T-helper 17 cell (primary cell): Measurements from ENCODE around the gene F5. TPM values are rescaled to one million over a fixed set of nuclear protein-coding genes. Genes with fewer than 3 reads are reported as not detected.
A peak's percentile ranks its signal among the peaks of the same experiment; 100 is the strongest.

Experiments
- ATAC-seq: fragments of 150-1000 bp; cut with Tn5 transposase; 2 replicates; pipeline ENCODE4 v1.10.0; 2021; ENCODE audit warnings: mild to moderate bottlenecking, moderate library complexity
- DNase-seq, 3 donors: peaks; one replicate each; pipeline versions ENCODE4 v3.0.0 to v3.0.0-alpha.2; 2020 to 2021
- H3K9me3 ChIP-seq: one replicate; pipeline ENCODE4 v1.7.0; 2013; ENCODE audit warnings: low read length, mild to moderate bottlenecking; ENCODE audit not compliant: control insufficient read depth, poor library complexity, severe bottlenecking
- H3K27ac Mint-ChIP-seq: one replicate; pipeline ENCODE4 v1.8.0; 2022; ENCODE audit warnings: mild to moderate bottlenecking, moderate library complexity, mixed read lengths
- H3K27me3 Mint-ChIP-seq: one replicate; pipeline ENCODE4 v1.8.0; 2022; ENCODE audit warnings: mixed read lengths
- H3K36me3 Mint-ChIP-seq: one replicate; pipeline ENCODE4 v1.8.0; 2022; ENCODE audit warnings: low read depth, mixed read lengths
- H3K4me1 Mint-ChIP-seq: one replicate; pipeline ENCODE4 v1.8.0; 2022; ENCODE audit warnings: mild to moderate bottlenecking, mixed read lengths
- H3K4me3 Mint-ChIP-seq: one replicate; pipeline ENCODE4 v1.8.0; 2022; ENCODE audit warnings: mild to moderate bottlenecking, moderate library complexity, mixed read lengths
- total RNA-seq, 4 donors: library from RNA in 2 of 4; stranded (reverse) in 2 of 4; gene quantifications; one replicate each; pipeline ENCODE4 v1.2.3 and lab custom pipeline; 2022 to 2026

F5 gene
- total RNA-seq, 2 donors from 2014 or later = 24.3 to 33.0 TPM

DNA sequence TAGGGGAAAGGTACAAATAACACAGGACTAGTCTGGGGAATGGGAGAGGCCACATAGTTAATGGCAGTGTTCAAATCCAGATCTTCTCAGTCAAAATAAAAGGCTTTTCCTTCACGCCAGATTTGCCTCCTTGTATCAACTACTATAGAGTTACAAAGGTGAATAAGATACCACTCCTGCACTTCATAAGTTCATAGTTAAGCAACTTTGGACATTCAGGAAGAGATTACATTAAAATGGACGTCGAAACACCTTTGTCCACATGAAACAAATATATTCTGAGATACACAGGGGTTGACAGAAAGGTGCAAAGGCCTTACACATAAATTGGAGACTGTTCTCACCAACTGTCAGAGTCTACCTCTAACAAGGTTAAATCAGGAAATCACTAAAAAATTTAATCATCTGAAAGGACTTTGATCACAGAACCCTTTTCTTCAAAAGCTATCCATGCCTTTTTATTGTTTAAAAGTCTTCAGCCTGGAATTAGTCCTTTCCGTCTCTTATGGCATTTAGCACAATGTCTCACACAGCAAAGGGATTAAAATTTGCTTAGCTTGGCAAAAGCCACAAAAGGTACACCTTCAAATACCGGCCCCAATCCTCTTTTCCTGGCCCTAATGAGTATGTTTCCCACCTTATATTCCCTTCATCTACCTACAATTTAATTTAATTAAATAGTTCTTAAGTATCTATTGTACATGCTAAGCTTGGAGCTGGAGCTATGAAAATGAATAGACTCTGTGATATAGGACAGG is 8.1 kb downstream of the F5 start:
- Mint-ChIP-seq H3K27me3 (peaks cover 5% of the 10 kb centered on the region), H3K27ac (no peak overlapping the region), H3K4me3 (no peak overlapping the region), H3K4me1 (peaks cover 7% of the 10 kb centered on the region), H3K36me3 (peaks cover 7% of the 10 kb centered on the region)
- no peak for DNase-seq
- ATAC-seq = no peak
- no peaks in the 10 kb centered on the region for H3K9me3 ChIP-seq

GRCh38 chr1:169576935-169577331 is 9.3 kb downstream of the F5 start:
- H3K9me3 ChIP-seq = no peaks in the 10 kb centered on the region
- H3K4me3 Mint-ChIP-seq = no peak overlapping the region
- peaks cover 11% of the 10 kb centered on the region for H3K4me1 Mint-ChIP-seq
- peaks cover 9% of the 10 kb centered on the region for H3K36me3 Mint-ChIP-seq
- DNase-seq (no peak), ATAC-seq (no peak)
- no peak overlapping the region for H3K27ac Mint-ChIP-seq
- no peaks in the 10 kb centered on the region for H3K27me3 Mint-ChIP-seq

GRCh38 chr1:169576241-169576934 is 9.9 kb downstream of the F5 start:
- ATAC-seq (no peak), DNase-seq (no peak)
- peaks cover 16% of the 10 kb centered on the region for H3K4me1 Mint-ChIP-seq
- no peak overlapping the region for H3K27ac Mint-ChIP-seq
- no peaks in the 10 kb centered on the region for H3K27me3 Mint-ChIP-seq
- no peaks in the 10 kb centered on the region for H3K9me3 ChIP-seq
- H3K36me3 Mint-ChIP-seq = peaks cover 9% of the 10 kb centered on the region
- H3K4me3 Mint-ChIP-seq = no peak overlapping the region

GRCh38 chr1:169574336-169574735 is 11.9 kb downstream of the F5 start:
- Mint-ChIP-seq H3K4me3 (no peak overlapping the region), H3K27me3 (no peaks in the 10 kb centered on the region), H3K4me1 (peaks cover 19% of the 10 kb centered on the region), H3K27ac (peak overlapping the region; percentile 44), H3K36me3 (peaks cover 9% of the 10 kb centered on the region)
- ATAC-seq (no peak), DNase-seq (no peak)
- H3K9me3 ChIP-seq = no peaks in the 10 kb centered on the region

GRCh38 chr1:169572187-169572586 is 14.1 kb downstream of the F5 start:
- H3K27me3 Mint-ChIP-seq = no peaks in the 10 kb centered on the region
- ATAC-seq = peak; percentile 84
- DNase-seq = no peak
- no peaks in the 10 kb centered on the region for H3K9me3 ChIP-seq
- peaks cover 9% of the 10 kb centered on the region for H3K36me3 Mint-ChIP-seq
- H3K27ac Mint-ChIP-seq = peak overlapping the region; percentile 92
- peak overlapping the region; percentile 13 for H3K4me3 Mint-ChIP-seq
- peaks cover 19% of the 10 kb centered on the region for H3K4me1 Mint-ChIP-seq

DNA sequence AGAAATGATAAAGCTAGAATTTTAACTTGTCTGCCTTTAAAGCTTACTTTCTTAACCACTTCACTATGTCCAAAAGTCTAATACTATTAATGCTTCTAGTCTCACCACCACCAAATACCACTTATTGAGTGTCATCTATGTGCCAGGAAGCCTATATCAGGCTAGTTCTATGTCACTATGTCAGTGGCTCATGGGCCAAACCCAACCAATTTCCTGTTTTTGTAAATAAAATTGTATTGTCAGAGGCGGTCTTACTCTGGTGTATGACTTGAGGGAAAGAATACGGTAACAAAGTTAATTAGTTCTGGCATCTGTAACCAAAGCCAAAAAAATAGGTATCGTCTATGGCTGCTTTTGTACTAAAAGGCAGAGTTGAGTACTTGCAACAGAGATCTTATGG is 14.8 kb downstream of the F5 start:
- DNase-seq = no peak
- H3K4me3 Mint-ChIP-seq = no peak overlapping the region
- peaks cover 9% of the 10 kb centered on the region for H3K36me3 Mint-ChIP-seq
- H3K9me3 ChIP-seq = no peaks in the 10 kb centered on the region
- ATAC-seq = peak; percentile 76
- H3K27ac Mint-ChIP-seq = peak overlapping the region; percentile 92
- H3K4me1 Mint-ChIP-seq = peaks cover 19% of the 10 kb centered on the region
- no peaks in the 10 kb centered on the region for H3K27me3 Mint-ChIP-seq

DNA sequence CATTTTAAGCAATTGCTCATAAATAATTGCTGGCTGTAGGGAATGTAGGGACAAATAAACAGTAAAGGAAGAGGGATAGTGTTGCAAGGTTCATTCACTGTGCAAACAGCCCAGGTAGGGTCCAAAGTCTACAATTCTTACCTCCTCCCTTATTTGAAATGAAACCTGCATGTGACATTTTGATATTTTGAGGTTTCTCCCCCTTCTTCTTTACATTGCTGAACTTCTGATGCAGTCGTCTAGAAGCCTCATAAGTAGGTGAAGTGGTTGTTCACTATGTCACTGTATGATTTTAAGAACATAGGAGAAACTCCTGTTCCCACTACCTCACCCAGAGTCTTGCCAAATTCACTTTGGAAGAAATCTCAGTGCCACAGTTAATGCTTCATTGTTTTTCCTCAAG is 16.1 kb downstream of the F5 start:
- peaks cover 22% of the 10 kb centered on the region for H3K4me1 Mint-ChIP-seq
- no peak for ATAC-seq
- no peak overlapping the region for H3K27ac Mint-ChIP-seq
- no peak overlapping the region for H3K4me3 Mint-ChIP-seq
- peaks cover 1% of the 10 kb centered on the region for H3K27me3 Mint-ChIP-seq
- H3K9me3 ChIP-seq = no peaks in the 10 kb centered on the region
- no peak for DNase-seq
- H3K36me3 Mint-ChIP-seq = peaks cover 2% of the 10 kb centered on the region

DNA sequence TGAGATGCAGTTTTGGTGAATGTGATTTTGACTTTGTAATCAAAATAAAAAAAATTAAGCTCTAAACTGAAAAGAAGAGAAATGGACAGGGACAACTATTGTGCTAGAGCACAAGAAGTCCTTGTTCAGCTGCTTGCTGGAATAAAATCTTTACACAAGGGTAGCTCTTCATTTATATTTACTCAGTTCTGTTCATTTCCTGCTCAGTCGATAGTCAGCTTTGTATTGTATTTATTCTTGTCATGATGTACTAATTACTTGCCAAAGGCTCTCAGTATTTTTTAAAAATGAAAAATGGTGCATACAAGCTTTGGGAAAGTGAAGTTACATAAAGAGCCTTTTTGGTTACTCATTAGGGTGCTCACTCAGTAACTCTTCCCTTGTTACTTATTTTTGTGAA is 17.8 kb downstream of the F5 start:
- no peaks in the 10 kb centered on the region for H3K9me3 ChIP-seq
- peaks cover 5% of the 10 kb centered on the region for H3K36me3 Mint-ChIP-seq
- peaks cover 5% of the 10 kb centered on the region for H3K27me3 Mint-ChIP-seq
- no peak overlapping the region for H3K27ac Mint-ChIP-seq
- H3K4me3 Mint-ChIP-seq = no peak overlapping the region
- peaks cover 22% of the 10 kb centered on the region for H3K4me1 Mint-ChIP-seq
- DNase-seq = no peak
- ATAC-seq = no peak

DNA sequence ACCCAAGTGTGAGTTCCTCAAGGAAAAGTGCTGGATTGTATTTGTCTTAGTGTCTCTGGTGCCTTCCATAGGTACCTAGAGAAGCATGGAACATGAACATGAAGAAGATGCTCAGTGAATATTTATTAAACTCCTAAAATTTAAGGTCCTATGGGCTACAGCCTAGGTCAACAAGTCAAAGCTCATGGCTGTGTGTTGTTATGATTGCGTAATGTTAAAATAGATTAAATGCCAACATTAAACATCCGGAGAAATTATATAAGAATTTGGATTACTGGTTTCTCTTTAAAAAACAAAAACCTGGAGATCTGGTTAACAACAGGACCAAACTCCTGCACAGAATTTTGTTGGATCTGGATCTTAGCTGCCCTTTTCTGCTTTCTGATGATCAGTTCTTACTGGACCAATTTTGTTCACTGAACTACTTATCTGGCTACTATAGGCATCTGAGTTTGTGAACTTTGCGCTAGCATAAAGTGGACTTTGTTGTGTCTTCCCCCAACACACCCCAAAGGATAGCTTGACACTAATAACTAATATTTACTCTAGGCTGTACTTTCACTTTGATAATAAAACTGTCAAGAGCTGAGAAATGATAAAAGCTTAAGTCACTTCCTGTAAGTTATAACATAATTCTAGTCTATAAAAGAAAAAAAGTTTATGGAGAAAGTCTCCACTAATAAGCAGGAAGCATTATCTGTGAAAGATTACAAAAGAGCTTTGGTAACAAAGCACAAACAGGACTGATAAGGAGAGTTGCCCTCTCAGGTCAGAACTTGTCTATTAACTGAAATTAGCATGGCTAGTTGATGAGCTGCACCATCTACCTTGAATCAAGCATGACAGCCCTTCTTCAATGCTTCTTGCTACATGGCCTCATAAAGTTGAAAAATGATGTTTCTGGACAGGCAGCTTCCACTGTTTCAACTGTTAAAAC is 20.7 kb downstream of the F5 start:
- H3K27me3 Mint-ChIP-seq = peaks cover 5% of the 10 kb centered on the region
- no peak overlapping the region for H3K4me3 Mint-ChIP-seq
- no peaks in the 10 kb centered on the region for H3K9me3 ChIP-seq
- peaks cover 6% of the 10 kb centered on the region for H3K36me3 Mint-ChIP-seq
- H3K4me1 Mint-ChIP-seq = peaks cover 3% of the 10 kb centered on the region
- no peak for ATAC-seq
- H3K27ac Mint-ChIP-seq = no peak overlapping the region
- no peak for DNase-seq

GRCh38 chr1:169563650-169564049 is 22.6 kb downstream of the F5 start:
- H3K4me1 Mint-ChIP-seq = peaks cover 3% of the 10 kb centered on the region
- no peak overlapping the region for H3K4me3 Mint-ChIP-seq
- ATAC-seq = no peak
- peaks cover 7% of the 10 kb centered on the region for H3K36me3 Mint-ChIP-seq
- H3K9me3 ChIP-seq = no peaks in the 10 kb centered on the region
- H3K27ac Mint-ChIP-seq = no peak overlapping the region
- DNase-seq = no peak
- H3K27me3 Mint-ChIP-seq = peaks cover 5% of the 10 kb centered on the region

DNA sequence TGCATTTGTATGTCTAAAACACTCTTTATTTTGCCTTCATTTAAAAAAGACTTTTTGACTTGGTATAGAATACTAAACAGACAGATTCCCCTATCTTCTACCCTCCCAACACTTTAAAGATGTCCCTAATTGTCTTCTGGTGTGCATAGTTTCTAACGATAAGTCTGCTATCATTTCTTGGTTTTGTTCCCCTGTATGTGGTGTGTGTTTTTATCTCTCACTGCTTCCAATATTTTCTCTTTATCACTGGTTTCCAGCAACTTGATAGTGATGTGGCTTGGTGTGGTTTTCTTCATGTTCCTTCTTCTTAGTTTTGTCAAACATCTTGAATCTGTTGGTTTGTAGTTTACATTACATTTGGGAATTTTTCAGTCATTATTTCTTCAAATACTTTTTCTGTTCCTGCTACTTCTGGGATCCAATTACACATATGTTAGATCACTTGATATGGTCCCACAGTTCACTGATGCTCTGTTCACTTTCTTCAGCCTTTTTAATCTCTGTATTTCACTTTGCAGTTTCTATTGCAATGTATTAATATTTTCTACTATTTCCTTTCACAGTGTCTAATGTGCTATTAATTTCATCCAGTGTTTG is 23.2 kb downstream of the F5 start:
- Mint-ChIP-seq H3K4me1 (peaks cover 3% of the 10 kb centered on the region), H3K27ac (no peak overlapping the region), H3K4me3 (no peak overlapping the region), H3K36me3 (peaks cover 7% of the 10 kb centered on the region), H3K27me3 (peaks cover 5% of the 10 kb centered on the region)
- ATAC-seq (no peak), DNase-seq (no peak)
- H3K9me3 ChIP-seq = no peaks in the 10 kb centered on the region

- no peaks in the 10 kb centered on the region for H3K9me3 ChIP-seq
- ATAC-seq (no peak), DNase-seq (no peak)
- peak overlapping the region; percentile 45 for H3K27ac Mint-ChIP-seq
- H3K27me3 Mint-ChIP-seq = peaks cover 5% of the 10 kb centered on the region
- H3K4me1 Mint-ChIP-seq = peaks cover 3% of the 10 kb centered on the region
- no peak overlapping the region for H3K4me3 Mint-ChIP-seq
- peaks cover 7% of the 10 kb centered on the region for H3K36me3 Mint-ChIP-seq
Observed at GRCh38 chr1:169561692-169562091, 24.6 kb downstream of the F5 start.

- Mint-ChIP-seq H3K4me1 (no peaks in the 10 kb centered on the region), H3K36me3 (peaks cover 2% of the 10 kb centered on the region), H3K27me3 (no peaks in the 10 kb centered on the region), H3K4me3 (no peak overlapping the region), H3K27ac (no peak overlapping the region)
- H3K9me3 ChIP-seq = no peaks in the 10 kb centered on the region
- DNase-seq (no peak), ATAC-seq (no peak)
Observed at GRCh38 chr1:169557131-169557530, 29.1 kb downstream of the F5 start.
